Choroid plexus epithelial cell (primary cell): ENCODE measurements around the gene SLC38A1.
"Not testable (repeated sequence)": the region's sequence is repeated elsewhere in the genome, so short reads cannot be mapped to it uniquely, and the experiment has no call there.

ENCODE experiments used
- DNase-seq: peaks from one replicate; pipeline ENCODE4 v3.0.0-alpha.2; 2010; ENCODE audit warnings: low read depth
- H3K4me3 ChIP-seq: 2 replicates; pipeline ENCODE4 v1.5.1; 2011; ENCODE audit warnings: low read depth, mild to moderate bottlenecking, control low read depth, low read length, moderate library complexity
- CTCF ChIP-seq: conservative IDR thresholded peaks from 2 replicates; pipeline ENCODE4 v1.5.1; 2011; ENCODE audit warnings: low read depth, mild to moderate bottlenecking, control low read depth, inconsistent platforms, low read length, moderate library complexity

Gene SLC38A1

GRCh38 chr12:46259713-46260112, 9.1 kb downstream of the SLC38A1 start:
- no peak for TF ChIP-seq CTCF
- no peak for DNase-seq
- H3K4me3 ChIP-seq: no peak overlapping the region

GRCh38 chr12:46259071-46259470, 9.8 kb downstream of the SLC38A1 start:
- no peak for TF ChIP-seq CTCF
- no peak overlapping the region for H3K4me3 ChIP-seq
- no peak for DNase-seq

DNA sequence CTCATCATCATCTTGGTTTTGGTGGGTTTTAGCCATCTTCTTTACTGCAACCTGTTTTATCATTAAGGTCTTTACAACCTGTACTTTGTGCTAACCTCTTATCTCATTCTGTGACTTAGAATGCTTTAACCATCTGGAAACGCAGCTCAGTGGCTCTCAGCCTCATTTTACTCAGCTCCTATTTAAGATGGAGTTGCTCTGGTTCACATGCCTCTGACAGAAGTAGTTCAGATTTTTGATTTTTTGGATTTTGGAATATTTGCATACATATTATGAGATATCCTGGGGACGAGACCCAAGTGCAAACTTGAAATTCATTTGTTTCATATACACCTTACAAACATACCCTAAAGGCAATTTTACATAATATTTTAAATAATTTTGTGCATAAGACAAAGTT, 10.7 kb downstream of the SLC38A1 start:
- no peak for DNase-seq
- TF ChIP-seq CTCF: no peak
- H3K4me3 ChIP-seq: no peak overlapping the region

- TF ChIP-seq CTCF: no peak
- no peak overlapping the region for H3K4me3 ChIP-seq
Observed at GRCh38 chr12:46256942-46257341, 11.9 kb downstream of the SLC38A1 start.

GRCh38 chr12:46253544-46254162, 15.2 kb downstream of the SLC38A1 start:
- no peak for DNase-seq
- no peak overlapping the region for H3K4me3 ChIP-seq
- TF ChIP-seq CTCF: no peak

More at GRCh38 chr12:46256942-46257341, 11.9 kb downstream of the SLC38A1 start:
- no peak for DNase-seq

- not testable (repeated sequence) for DNase-seq, H3K4me3 ChIP-seq
Observed at GRCh38 chr12:46251994-46252393, 16.8 kb downstream of the SLC38A1 start.

GRCh38 chr12:46249960-46250359, 18.9 kb downstream of the SLC38A1 start:
- H3K4me3 ChIP-seq, DNase-seq: not testable (repeated sequence)

- no peak for TF ChIP-seq CTCF
- no peak for DNase-seq
- no peak overlapping the region for H3K4me3 ChIP-seq
Observed at GRCh38 chr12:46246021-46246700, 22.7 kb downstream of the SLC38A1 start.
